Measurements from ENCODE around the gene KAT6B. TPM values are rescaled to one million over a fixed set of nuclear protein-coding genes. Genes with fewer than 3 reads are reported as not detected.

The KAT6B gene
- total and polyA plus RNA-seq, 10 of the 15 experiments (the other 5 are each of a cell fraction or from before 2014, with no cell fraction given): 2.7 to 22.6 (median 15.7) TPM

- H3K4me2 ChIP-seq (ENCODE audit: control insufficient read depth, insufficient read depth): no peak overlapping the region
- ATAC-seq (no peak), DNase-seq (ENCODE audit: low read depth, low spot score) (no peak), FAIRE-seq (no peak)
- ChIA-PET POLR2A (interaction anchor here (1.0 to 1.4 kb wide), 3 partner anchors 17 to 51 kb away, joined by 3 read pairs; no protein-coding TSS in a partner anchor), RAD21 (ENCODE audit: unreplicated experiment) (no interaction called here), CTCF (interaction anchor here (1.2 kb wide), 1 partner anchor 434 kb away, joined by 3 read pairs; no protein-coding TSS in a partner anchor), SMC1A (ENCODE audit: uncharacterized antibody, unreplicated experiment) (interaction anchor here (1.0 kb wide), 1 partner anchor 32 kb away, joined by 4 read pairs; no protein-coding TSS in a partner anchor)
- BruUV-seq (replicated peaks): no TSS peak
- H3K9me3 ChIP-seq (replicated peaks; ENCODE audit: control insufficient read depth, insufficient read depth, low read length): no peaks in the 10 kb centered on the region
- no peak overlapping the region for H2AFZ ChIP-seq (ENCODE audit: control insufficient read depth, low read depth, low read length)
- 71% methylated on average over 2 of the region's 2 CpGs for WGBS (ENCODE audit: insufficient coverage, insufficient replicate concordance, low lambda C conversion rate, missing lambda C conversion rate)
- no peaks in the 10 kb centered on the region; the same call in 1 of the 2 replicates for H3K79me2 ChIP-seq (ENCODE audit: control insufficient read depth, insufficient read depth, low read length)
- no peaks in the 10 kb centered on the region for H4K20me1 ChIP-seq (ENCODE audit: control insufficient read depth, insufficient read depth)
- intact Hi-C loops (cut with micrococcal nuclease; ENCODE audit: unreplicated experiment): no loop called here
- H3K36me3 ChIP-seq (ENCODE audit: control insufficient read depth in 2 of 2, insufficient read depth in 2 of 2, low read length in 1 of 2): no peaks in the 10 kb centered on the region
- H3K4me3 ChIP-seq: no peak overlapping the region
- TF ChIP-seq RAD21 (IDR thresholded peaks at IDR 0.05; ENCODE audit: insufficient read depth, low read depth, low read length) (no peak), EZH2 (IDR thresholded peaks at IDR 0.05; ENCODE audit: borderline replicate concordance, control insufficient read depth, low read depth, low read length) (no peak), HCFC1 (IDR thresholded peaks at IDR 0.05; ENCODE audit: low read length) (no peak), KLF5 (IDR thresholded peaks at IDR 0.05; ENCODE audit: partially characterized antibody) (no peak), MLLT1 (IDR thresholded peaks at IDR 0.05) (no peak), STAT1 (conservative IDR thresholded peaks at IDR 0.05) (no peak), BHLHE40 (IDR thresholded peaks at IDR 0.05; ENCODE audit: borderline replicate concordance in 1 of 2, low read depth in 2 of 2, low read length in 1 of 2) (no peak), MTA3 (IDR thresholded peaks at IDR 0.05; ENCODE audit: borderline replicate concordance, low read length) (no peak), ZNF274 (IDR thresholded peaks at IDR 0.05; ENCODE audit: insufficient read depth, insufficient read length) (no peak), WRNIP1 (IDR thresholded peaks at IDR 0.05; ENCODE audit: borderline replicate concordance, low read depth, low read length) (no peak), ESRRA (IDR thresholded peaks at IDR 0.05; ENCODE audit: low read length) (no peak), TCF3 (IDR thresholded peaks at IDR 0.05; ENCODE audit: borderline replicate concordance, insufficient read depth, low read depth, low read length) (no peak), RCOR1 (conservative IDR thresholded peaks at IDR 0.05; ENCODE audit: low read depth, low read length) (no peak), E2F4 (IDR thresholded peaks at IDR 0.05; ENCODE audit: low read depth, low read length) (no peak), NFYA (IDR thresholded peaks at IDR 0.05; ENCODE audit: borderline replicate concordance, low read depth, low read length) (no peak)
- TF ChIP-seq, protein P1, sequence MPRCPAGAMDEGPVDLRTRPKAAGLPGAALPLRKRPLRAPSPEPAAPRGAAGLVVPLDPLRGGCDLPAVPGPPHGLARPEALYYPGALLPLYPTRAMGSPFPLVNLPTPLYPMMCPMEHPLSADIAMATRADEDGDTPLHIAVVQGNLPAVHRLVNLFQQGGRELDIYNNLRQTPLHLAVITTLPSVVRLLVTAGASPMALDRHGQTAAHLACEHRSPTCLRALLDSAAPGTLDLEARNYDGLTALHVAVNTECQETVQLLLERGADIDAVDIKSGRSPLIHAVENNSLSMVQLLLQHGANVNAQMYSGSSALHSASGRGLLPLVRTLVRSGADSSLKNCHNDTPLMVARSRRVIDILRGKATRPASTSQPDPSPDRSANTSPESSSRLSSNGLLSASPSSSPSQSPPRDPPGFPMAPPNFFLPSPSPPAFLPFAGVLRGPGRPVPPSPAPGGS (IDR thresholded peaks at IDR 0.05; ENCODE audit: borderline replicate concordance, insufficient read depth, low read depth, low read length, poor library complexity, severe bottlenecking): no peak
- no peaks in the 10 kb centered on the region for H3K4me1 ChIP-seq (ENCODE audit: control insufficient read depth, insufficient read depth, low read length)
- in situ Hi-C loops (cut with MboI): no loop called here
- H3K27me3 ChIP-seq (replicated peaks in 1 of 2; ENCODE audit: control insufficient read depth in 2 of 2, insufficient read depth in 2 of 2, low read length in 1 of 2): no peaks in the 10 kb centered on the region
- no peak overlapping the region for H3K27ac ChIP-seq (ENCODE audit: control insufficient read depth, insufficient read depth)
- no peak overlapping the region for H3K9ac ChIP-seq (ENCODE audit: control insufficient read depth, insufficient read depth, low read length)
Observed at GRCh38 chr10:74953214-74953613, 126.8 kb downstream of the KAT6B start.
